Measurements from ENCODE around the gene BTAF1. TPM values are rescaled to one million over a fixed set of nuclear protein-coding genes. Genes with fewer than 3 reads are reported as not detected.

BTAF1 gene
- total and polyA plus RNA-seq, 8 donors: 5.5 to 16.4 (median 12.5) TPM

DNA sequence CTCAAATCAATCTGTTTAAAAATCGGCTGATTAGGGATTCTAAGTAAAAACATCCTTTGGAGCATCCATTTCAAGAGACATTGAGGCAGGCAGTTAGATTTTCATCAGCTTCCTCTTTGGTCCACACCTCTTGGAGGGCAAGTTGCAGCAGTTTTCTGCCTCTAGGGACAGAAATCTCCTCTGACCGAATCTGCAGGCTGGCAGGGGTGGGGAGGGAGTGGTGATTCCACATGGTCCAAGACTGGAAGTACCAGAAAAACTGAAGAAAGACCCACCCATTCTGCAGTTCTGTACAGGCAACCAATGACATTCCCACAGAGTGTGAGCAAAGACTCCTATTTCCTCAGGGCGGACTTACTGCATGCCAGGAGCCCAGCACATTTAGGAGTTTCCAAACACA is 43.3 kb upstream of the BTAF1 start:
- ATAC-seq: no peak

DNA sequence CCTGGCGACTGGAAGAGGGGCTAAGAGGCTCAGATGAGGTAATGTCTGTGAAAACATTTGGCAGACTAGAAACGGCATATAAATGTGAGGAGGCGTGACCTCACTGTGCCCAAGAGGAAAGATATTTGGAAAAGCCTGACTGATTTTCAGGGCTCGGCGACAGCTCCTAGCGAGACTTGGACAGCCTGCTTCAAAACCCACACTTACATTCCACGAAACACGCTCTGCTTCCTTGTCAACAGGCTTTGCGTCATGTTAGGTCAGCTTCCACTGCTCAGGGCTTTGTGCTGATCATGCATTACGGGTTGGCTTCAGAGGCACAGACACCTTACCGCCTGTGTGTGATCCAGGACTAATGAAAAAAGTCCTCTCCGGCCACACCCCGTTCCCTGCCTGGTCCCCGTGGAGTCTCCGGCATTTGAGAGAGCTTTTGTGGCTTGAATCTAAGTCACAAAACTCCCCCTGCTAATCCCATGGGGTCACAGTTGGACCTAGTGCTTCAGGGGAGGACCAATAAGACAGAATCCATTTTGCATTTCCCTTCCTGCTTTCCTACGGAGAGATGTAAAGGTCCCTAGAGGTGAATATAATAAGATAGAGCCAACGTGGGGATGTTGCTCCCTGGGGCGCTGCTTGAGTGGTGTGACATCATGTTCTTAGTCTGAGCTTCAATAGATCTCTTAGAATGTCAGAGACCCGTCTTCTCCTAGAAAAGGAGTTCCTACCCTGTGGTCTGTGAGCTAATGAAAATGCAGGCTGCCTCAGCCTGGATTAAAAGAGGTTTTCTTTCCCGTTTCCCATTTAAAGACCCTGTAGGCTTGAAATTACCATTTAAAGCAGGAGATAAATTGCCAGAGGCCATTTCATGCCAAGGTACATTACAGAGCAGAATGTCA is 39.8 kb upstream of the BTAF1 start:
- 31 to 35% methylated on average over 20 of the region's 20 CpGs for WGBS, 2 donors
- peak overlapping the region in 1 of 4 donors; percentile 20 for H3K4me3 ChIP-seq
- no peak for FAIRE-seq

More for the DNA sequence above, 43.3 kb upstream of the BTAF1 start:
- H3K9me3 ChIP-seq: no peaks in the 10 kb centered on the region
- FAIRE-seq (no peak), DNase-seq (no peak)
- TF ChIP-seq, protein P1, sequence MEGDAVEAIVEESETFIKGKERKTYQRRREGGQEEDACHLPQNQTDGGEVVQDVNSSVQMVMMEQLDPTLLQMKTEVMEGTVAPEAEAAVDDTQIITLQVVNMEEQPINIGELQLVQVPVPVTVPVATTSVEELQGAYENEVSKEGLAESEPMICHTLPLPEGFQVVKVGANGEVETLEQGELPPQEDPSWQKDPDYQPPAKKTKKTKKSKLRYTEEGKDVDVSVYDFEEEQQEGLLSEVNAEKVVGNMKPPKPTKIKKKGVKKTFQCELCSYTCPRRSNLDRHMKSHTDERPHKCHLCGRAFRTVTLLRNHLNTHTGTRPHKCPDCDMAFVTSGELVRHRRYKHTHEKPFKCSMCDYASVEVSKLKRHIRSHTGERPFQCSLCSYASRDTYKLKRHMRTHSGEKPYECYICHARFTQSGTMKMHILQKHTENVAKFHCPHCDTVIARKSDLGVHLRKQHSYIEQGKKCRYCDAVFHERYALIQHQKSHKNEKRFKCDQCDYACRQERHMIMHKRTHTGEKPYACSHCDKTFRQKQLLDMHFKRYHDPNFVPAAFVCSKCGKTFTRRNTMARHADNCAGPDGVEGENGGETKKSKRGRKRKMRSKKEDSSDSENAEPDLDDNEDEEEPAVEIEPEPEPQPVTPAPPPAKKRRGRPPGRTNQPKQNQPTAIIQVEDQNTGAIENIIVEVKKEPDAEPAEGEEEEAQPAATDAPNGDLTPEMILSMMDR (IDR thresholded peaks at IDR 0.05): no peak
- H3K4me3 ChIP-seq: no peak overlapping the region
- no peaks in the 10 kb centered on the region for H3K27me3 ChIP-seq
- no peaks in the 10 kb centered on the region for H3K36me3 ChIP-seq
- H3K27ac ChIP-seq: no peak overlapping the region
- H3K4me1 ChIP-seq: no peaks in the 10 kb centered on the region
- 40 to 42% methylated on average over 3 of the region's 3 CpGs for WGBS, 2 donors
- intact Hi-C loops (cut with DNase I): no loop called here

DNA sequence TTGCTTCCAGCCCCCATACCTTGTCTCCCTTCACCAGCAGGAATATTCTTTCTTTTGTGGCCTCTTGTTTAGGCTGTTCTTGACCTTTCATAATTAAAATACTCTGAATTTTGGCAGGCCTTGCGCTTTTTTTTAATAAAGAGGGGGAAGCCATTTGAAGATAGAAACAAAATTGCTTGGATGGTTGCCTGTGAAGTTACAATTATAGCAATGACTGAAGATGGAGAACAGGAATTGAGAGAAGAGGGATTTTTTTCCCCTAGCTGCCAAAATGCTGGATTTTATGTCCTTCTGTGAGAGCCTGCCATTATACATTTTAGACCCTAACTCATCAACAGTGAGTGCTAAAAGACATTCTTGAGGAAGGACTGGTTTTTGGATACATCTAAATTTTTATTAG is 39.0 kb upstream of the BTAF1 start:
- no peaks in the 10 kb centered on the region for H3K9me3 ChIP-seq
- ATAC-seq (no peak), FAIRE-seq (no peak), DNase-seq (no peak)
- no peaks in the 10 kb centered on the region for H3K36me3 ChIP-seq
- intact Hi-C loops (cut with DNase I): no loop called here
- peaks cover 0 to 6% (median 0%) of the 10 kb centered on the region in 4 donors for H3K27me3 ChIP-seq
- H3K27ac ChIP-seq: no peak overlapping the region
- H3K4me1 ChIP-seq: peaks cover 0 to 9% (median 0%) of the 10 kb centered on the region in 3 donors
- no peak overlapping the region for H3K4me3 ChIP-seq
- TF ChIP-seq, protein P1 (IDR thresholded peaks at IDR 0.05): no peak
- 82 to 84% methylated on average over 1 of the region's 1 CpG for WGBS, 2 donors

More for the DNA sequence above, 39.8 kb upstream of the BTAF1 start:
- peaks cover 0 to 6% (median 0%) of the 10 kb centered on the region in 4 donors for H3K27me3 ChIP-seq
- ATAC-seq: peak; percentile 80 to 89 (median 82)
- intact Hi-C loops (cut with DNase I): no loop called here
- peaks cover 0 to 9% (median 0%) of the 10 kb centered on the region in 3 donors for H3K4me1 ChIP-seq
- no peaks in the 10 kb centered on the region for H3K9me3 ChIP-seq
- TF ChIP-seq, protein P1 (IDR thresholded peaks at IDR 0.05): no peak
- H3K36me3 ChIP-seq: no peaks in the 10 kb centered on the region
- H3K27ac ChIP-seq: no peak overlapping the region
- peak in 4 of 6 donors; percentile 9 to 37 (median 27) for DNase-seq

DNA sequence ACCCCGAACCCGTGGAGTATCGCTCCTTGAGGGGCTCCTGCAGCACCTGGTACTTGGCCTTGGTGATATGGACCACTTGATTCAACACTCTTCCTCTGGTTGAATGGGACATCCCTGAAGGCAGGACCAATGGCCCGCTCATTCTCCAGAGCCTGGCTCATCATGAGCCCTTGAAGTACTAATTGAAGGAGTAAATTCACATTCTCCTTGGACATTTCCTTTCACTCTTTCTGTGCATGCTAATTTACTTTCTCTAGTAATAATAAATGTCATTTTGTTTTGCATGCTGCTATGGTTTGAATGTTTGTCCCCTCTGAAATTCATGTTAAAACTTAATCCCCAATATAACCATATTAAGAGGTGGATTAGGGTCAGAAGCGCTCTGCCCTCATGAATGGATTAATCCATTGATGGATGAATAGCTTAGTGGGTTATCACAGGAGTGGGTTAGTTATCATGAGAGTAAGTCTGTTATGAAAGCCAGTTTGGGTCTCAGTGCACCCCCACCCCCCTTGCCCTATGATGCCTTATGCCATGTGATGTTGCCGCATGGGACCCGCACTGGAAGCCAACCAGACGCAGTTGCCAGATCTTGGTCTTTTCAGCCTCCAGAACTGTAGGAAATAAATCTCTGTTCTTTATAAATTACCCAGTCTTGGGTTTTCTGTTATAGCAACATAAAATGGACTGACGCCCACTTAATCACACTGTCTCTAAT is 38.0 kb upstream of the BTAF1 start:
- Histone ChIP-seq H3K9me3 (no peaks in the 10 kb centered on the region), H3K27ac (no peak overlapping the region), H3K4me3 (no peak overlapping the region), H3K4me1 (peaks cover 0 to 9% (median 0%) of the 10 kb centered on the region in 3 donors), H3K27me3 (peaks cover 0 to 6% (median 0%) of the 10 kb centered on the region in 4 donors), H3K36me3 (no peaks in the 10 kb centered on the region)
- ATAC-seq: no peak
- DNase-seq: no peak
- no peak for FAIRE-seq
- 97 to 98% methylated on average over 9 of the region's 9 CpGs for whole genome bisulfite sequencing, 2 donors
- TF ChIP-seq, protein P1 (IDR thresholded peaks at IDR 0.05): no peak
- intact Hi-C loops (cut with DNase I): no loop called here
